Central memory CD8-positive, alpha-beta T cell (primary cell): ENCODE data around the gene SLC18A2.
"Not testable (repeated sequence)": the region's sequence is repeated elsewhere in the genome, so short reads cannot be mapped to it uniquely, and the experiment has no call there.

ENCODE experiments used
- ATAC-seq: fragments of 150-1000 bp; cut with Tn5 transposase; replicated peaks from 2 replicates; pipeline ENCODE4 v1.10.0; 2022; ENCODE audit warnings: mild to moderate bottlenecking, moderate FRiP score, moderate number of reproducible peaks; ENCODE audit not compliant: poor library complexity, severe bottlenecking; ENCODE audit errors: extremely low read depth
- DNase-seq, 2 donors: peaks; one replicate each; pipeline ENCODE4 v3.0.0; 2021; ENCODE audit warnings: low spot score in 2 of 2
- H3K27ac Mint-ChIP-seq: one replicate; pipeline ENCODE4 v1.8.0; 2022; ENCODE audit warnings: low read depth, mild to moderate bottlenecking, moderate library complexity, mixed read lengths
- H3K27me3 Mint-ChIP-seq: one replicate; pipeline ENCODE4 v1.8.0; 2022; ENCODE audit warnings: mixed read lengths
- H3K36me3 Mint-ChIP-seq: one replicate; pipeline ENCODE4 v1.8.0; 2022; ENCODE audit warnings: mild to moderate bottlenecking, moderate library complexity, mixed read lengths; ENCODE audit not compliant: insufficient read depth
- H3K4me1 Mint-ChIP-seq: one replicate; pipeline ENCODE4 v1.8.0; 2022; ENCODE audit warnings: mixed read lengths
- H3K4me3 Mint-ChIP-seq: one replicate; pipeline ENCODE4 v1.8.0; 2022; ENCODE audit warnings: mild to moderate bottlenecking, moderate library complexity, mixed read lengths
- H3K9me3 Mint-ChIP-seq: one replicate; pipeline ENCODE4 v1.8.0; 2022; ENCODE audit warnings: mixed read lengths

The SLC18A2 gene

DNA sequence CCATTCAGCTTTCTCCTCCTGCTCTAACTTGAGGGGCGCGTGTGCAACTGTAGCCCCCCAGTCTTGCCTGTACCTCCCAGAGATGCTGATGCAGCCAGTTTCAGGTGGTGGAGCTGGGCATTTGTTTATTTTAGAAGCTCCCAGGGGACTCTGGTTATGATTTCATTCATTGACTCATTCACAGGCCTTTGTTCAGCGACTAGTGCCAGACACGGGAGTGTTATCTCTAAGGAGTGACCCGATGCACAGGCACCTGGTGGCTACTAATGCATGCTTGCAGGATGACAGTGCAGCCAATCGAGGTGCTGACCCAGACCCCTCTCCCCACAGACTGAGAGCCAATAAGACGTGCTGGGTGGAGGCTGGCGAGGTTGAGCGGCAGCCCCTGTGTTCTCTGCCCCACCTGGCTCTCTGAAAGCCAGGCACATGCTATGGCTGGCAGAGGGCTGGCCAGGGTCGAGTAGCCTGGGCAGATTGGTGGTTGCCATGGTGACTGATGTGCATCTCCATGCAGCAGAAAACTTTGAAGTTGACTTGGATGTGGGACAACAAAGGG, 19.7 kb upstream of the SLC18A2 start:
- no peak for ATAC-seq
- peaks cover 6% of the 10 kb centered on the region for H3K36me3 Mint-ChIP-seq
- no peak overlapping the region for H3K27ac Mint-ChIP-seq
- no peaks in the 10 kb centered on the region for H3K9me3 Mint-ChIP-seq
- H3K4me1 Mint-ChIP-seq: no peaks in the 10 kb centered on the region
- H3K27me3 Mint-ChIP-seq: peaks cover 34% of the 10 kb centered on the region
- DNase-seq: no peak
- no peak overlapping the region for H3K4me3 Mint-ChIP-seq

DNA sequence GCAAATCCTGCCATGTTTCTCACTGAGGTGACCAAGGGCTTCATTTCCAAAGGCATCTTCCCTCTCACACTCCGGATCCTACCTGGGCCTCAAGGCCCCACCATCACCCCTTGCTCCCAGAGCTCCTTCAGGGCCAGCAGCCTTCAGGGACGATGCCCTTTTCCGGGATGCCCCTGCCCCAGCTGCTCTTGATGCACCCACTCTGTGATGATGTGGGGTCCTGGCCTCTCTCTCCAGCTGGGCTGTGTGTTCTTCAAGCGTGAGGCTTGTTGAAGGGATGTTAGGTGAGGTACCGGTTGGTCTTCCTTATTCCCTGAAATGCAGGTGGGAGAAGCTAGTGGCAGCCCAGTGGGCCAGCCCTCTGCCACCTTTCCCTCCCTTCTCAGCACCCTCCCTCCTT, 18.4 kb upstream of the SLC18A2 start:
- H3K36me3 Mint-ChIP-seq: peaks cover 3% of the 10 kb centered on the region
- no peaks in the 10 kb centered on the region for H3K9me3 Mint-ChIP-seq
- H3K27ac Mint-ChIP-seq: no peak overlapping the region
- H3K27me3 Mint-ChIP-seq: peaks cover 45% of the 10 kb centered on the region
- H3K4me1 Mint-ChIP-seq: no peaks in the 10 kb centered on the region
- no peak for DNase-seq
- H3K4me3 Mint-ChIP-seq: no peak overlapping the region
- ATAC-seq: no peak

DNA sequence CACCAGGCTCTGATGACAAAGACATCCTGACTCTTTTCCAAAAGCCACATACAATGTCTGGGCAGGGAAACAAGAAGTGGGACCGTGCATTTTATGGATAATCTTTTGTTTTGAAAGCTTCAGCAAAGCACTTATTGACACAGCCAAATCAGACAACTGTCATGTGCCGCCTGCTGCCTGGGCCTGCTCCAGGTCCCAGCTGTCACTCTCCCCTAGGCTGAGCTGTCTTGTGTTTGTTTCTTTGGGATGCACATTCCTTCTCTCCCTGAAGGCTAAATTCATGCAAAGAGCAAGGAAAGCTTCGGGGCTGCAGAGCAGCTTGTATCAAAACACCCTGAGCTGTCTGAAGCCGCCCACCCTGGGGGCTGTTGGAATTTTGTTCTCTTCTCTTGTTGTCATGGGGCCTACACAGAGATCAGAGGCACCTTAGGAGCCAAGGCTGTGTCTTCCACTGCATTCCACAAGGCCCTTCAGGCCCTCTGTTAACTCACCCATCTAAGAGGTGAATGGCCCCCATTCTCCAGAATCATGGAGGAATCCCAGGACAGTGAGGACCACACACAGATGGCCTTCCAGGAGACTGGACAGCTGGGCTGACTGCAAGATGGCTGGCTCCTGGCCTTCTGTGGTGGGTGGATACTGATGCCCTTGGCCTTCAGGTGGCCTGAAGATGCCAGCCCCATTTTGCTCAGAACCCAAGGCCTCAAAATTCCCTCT, 17.8 kb upstream of the SLC18A2 start:
- no peaks in the 10 kb centered on the region for H3K4me1 Mint-ChIP-seq
- peaks cover 3% of the 10 kb centered on the region for H3K36me3 Mint-ChIP-seq
- ATAC-seq (no peak), DNase-seq (no peak)
- no peaks in the 10 kb centered on the region for H3K9me3 Mint-ChIP-seq
- no peak overlapping the region for H3K27ac Mint-ChIP-seq
- H3K4me3 Mint-ChIP-seq: no peak overlapping the region
- peaks cover 51% of the 10 kb centered on the region for H3K27me3 Mint-ChIP-seq

DNA sequence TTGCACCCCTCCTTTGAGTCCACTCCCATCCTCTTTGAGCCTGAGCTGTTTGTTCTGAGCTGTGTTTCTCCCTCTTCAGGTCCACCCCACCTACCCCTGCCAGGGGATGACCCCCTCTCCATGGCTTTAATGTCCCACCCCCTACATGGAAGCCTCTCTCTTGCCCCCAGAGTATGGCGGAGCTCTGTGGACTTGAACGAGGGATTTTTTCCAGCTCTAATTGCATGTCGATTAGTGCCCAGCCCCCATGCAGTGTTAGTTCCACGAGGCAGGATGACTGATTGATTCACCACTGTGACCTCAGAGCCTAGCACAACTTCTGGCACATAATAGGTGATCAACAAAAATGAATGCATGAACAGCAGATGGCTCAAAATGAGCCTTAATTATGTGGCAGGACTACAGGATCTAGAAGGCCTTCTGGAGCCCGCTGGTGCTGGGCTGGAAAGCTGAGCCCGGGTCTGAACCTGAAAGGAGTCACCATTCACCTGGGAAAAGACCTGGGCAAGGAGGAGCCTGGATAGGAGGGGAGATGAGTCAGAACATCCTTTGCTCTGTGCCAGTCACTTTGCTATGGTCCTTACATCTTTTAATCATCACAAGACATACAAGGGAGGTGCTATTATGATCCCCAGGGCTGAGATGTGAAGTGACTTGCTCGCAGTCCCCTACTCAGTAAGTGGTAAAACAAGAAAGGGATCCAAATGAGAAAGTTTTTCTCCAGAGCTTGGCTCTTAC, 17.1 kb upstream of the SLC18A2 start:
- no peaks in the 10 kb centered on the region for H3K9me3 Mint-ChIP-seq
- no peak for DNase-seq
- H3K27me3 Mint-ChIP-seq: peaks cover 57% of the 10 kb centered on the region
- ATAC-seq: no peak
- peaks cover 2% of the 10 kb centered on the region for H3K36me3 Mint-ChIP-seq
- no peaks in the 10 kb centered on the region for H3K4me1 Mint-ChIP-seq
- H3K27ac Mint-ChIP-seq: no peak overlapping the region
- H3K4me3 Mint-ChIP-seq: no peak overlapping the region

DNA sequence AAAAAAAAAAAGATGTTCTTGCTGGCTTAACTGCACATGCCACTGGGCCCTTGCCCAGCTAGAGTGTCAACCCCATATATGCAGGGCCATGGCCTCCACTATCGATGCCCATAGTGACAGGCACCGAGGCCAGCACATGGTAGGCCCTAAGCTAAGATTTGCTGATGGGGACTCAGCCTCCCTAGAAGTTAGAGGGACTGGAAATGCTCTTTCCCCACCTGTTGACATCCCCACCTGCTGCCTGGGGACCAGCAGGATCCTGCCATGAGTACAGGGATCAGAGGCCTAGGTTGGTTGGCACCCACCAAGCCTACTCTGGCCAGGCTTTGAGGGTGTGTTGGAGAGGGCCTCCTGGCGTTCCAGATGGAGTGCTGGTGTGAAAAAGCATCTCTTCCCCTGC, 16.0 kb upstream of the SLC18A2 start:
- no peaks in the 10 kb centered on the region for H3K9me3 Mint-ChIP-seq
- H3K27ac Mint-ChIP-seq: no peak overlapping the region
- ATAC-seq (no peak), DNase-seq (no peak)
- H3K4me3 Mint-ChIP-seq: no peak overlapping the region
- H3K4me1 Mint-ChIP-seq: no peaks in the 10 kb centered on the region
- no peaks in the 10 kb centered on the region for H3K36me3 Mint-ChIP-seq
- H3K27me3 Mint-ChIP-seq: peaks cover 67% of the 10 kb centered on the region

DNA sequence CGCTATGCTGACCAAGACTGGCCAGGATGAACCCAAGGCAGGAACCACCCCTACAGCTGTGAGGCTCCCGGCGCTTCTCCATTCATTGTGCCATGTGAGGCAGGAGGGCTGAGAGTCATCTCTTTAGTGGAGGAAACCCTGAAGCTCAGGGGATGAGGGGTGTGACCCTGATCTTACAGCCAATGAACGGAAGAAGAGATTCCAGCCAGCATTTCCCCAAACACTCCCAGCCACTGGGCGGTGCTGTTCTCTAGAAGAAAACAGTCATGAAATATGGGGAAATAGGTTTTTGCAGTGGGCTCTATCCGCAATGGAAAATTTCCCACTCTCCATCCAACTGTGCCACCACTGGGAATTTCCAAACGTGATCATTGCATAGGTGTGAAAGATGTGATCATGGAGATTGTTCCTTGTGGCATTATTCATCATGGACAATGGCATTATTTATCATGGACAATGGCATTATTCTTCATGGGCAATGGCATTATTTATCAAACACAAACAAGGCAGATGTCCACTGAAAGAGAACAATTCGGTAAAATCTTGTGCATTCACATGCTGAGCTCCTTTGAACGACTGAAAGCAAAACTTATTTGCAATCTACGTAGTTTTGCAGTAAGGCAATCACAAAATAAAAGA, 14.0 kb upstream of the SLC18A2 start:
- no peaks in the 10 kb centered on the region for H3K36me3 Mint-ChIP-seq
- DNase-seq (no peak), ATAC-seq (no peak)
- H3K4me1 Mint-ChIP-seq: no peaks in the 10 kb centered on the region
- no peak overlapping the region for H3K27ac Mint-ChIP-seq
- no peak overlapping the region for H3K4me3 Mint-ChIP-seq
- H3K9me3 Mint-ChIP-seq: no peaks in the 10 kb centered on the region
- H3K27me3 Mint-ChIP-seq: peaks cover 71% of the 10 kb centered on the region

DNA sequence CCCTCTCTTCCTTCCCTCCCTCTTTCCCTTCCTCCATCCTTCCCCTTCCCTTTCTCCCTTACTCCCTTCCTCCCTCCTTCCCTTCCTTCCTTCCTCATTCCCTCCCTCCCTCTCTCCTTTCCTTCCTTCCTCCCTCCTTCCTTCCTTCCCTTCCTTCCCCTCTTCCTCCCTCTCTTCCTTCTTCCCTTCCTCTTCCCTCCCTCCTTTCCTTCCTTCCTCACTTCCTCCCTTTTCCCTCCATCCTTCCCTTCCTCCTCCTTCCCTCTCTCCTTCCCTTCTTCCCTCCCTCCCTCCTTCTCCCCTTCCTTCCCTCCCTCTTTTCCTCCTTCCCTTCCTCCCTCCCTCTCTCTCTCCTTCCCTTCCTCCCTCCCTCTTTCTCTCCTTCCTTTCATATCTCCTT, 12.7 kb upstream of the SLC18A2 start:
- no peak overlapping the region for H3K27ac Mint-ChIP-seq
- DNase-seq (no peak), ATAC-seq (no peak)
- no peaks in the 10 kb centered on the region for H3K36me3 Mint-ChIP-seq
- no peak overlapping the region for H3K4me3 Mint-ChIP-seq
- no peaks in the 10 kb centered on the region for H3K9me3 Mint-ChIP-seq
- H3K4me1 Mint-ChIP-seq: no peaks in the 10 kb centered on the region
- H3K27me3 Mint-ChIP-seq: peaks cover 75% of the 10 kb centered on the region

DNA sequence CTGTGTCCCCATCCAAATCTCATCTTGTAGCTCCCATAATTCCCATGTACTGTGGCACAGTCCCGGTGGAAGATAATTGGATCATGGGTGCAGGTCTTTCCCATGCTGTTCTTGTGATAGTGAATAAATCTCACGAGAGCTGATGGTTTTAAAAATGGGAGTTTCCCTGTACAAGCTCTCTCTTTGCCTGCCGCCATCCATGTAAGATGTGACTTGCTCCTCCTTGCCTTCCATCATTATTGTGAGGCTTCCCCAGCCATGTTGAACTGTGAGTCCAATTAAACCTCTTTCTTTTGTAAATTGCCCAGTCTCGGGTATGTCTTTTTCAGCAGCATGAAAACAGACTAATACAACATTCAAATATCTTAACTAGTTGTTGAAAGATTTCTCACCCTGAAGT, 10.8 kb upstream of the SLC18A2 start:
- not testable (repeated sequence) for H3K9me3 Mint-ChIP-seq, H3K27ac Mint-ChIP-seq, ATAC-seq, H3K36me3 Mint-ChIP-seq, H3K4me1 Mint-ChIP-seq, DNase-seq, H3K4me3 Mint-ChIP-seq
- H3K27me3 Mint-ChIP-seq: peaks cover 80% of the 10 kb centered on the region

DNA sequence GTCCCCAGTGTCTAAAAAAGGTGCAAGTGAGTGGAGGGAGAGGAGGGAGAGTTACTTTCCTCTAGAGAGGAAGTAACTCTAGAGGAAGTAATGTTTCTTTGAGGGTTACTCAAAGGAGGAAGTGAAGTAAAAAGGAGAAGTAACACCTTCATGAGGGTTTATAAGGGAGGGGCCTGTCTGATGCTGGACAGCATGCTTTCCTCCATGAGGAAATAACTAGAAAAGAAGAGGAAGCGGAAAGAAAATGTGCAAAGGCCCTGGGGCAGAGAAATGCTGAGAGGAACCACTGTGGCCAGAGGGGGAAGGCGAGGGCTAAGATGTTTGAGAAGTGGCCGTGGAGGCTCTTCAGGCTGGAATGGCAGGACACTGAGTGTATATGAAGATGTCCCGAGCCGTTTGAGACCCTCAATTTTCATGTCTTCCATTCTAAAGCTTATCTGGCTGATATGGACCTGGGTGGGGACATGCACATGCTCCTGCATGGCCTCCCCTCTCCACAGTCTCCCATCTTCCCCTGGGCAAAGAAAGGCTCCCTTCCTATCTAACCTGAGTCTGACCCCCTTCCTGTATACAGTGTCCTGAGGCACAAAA, 3.4 kb upstream of the SLC18A2 start:
- ATAC-seq: no peak
- Mint-ChIP-seq H3K27me3 (peaks cover 56% of the 10 kb centered on the region), H3K9me3 (no peaks in the 10 kb centered on the region)

DNA sequence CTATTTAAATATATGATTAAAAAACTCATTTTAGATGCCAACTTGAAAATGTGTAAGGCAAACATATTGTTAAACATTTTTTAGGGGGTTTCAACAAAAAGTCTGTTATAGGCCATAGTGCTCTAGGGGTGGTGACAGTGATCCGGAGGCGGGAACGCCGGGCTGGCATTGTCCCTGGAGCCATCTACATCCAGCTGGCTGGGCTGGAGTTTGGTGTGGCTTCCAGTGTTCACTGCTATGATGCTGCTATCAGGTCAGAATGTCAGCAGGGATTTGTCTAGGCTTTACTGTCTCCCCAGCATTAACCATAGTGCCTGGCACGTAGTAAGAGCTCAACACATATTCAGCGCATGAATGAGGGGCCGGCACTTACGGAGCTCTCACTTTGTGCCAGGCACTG, 1.9 kb upstream of the SLC18A2 start:
- H3K27ac Mint-ChIP-seq: no peak overlapping the region
- peaks cover 61% of the 10 kb centered on the region for H3K27me3 Mint-ChIP-seq
- no peaks in the 10 kb centered on the region for H3K36me3 Mint-ChIP-seq
- no peaks in the 10 kb centered on the region for H3K4me1 Mint-ChIP-seq
- no peak overlapping the region for H3K4me3 Mint-ChIP-seq
- no peaks in the 10 kb centered on the region for H3K9me3 Mint-ChIP-seq
- no peak for DNase-seq
- no peak for ATAC-seq

More for the DNA sequence above, 3.4 kb upstream of the SLC18A2 start:
- DNase-seq: no peak
- Mint-ChIP-seq H3K27ac (no peak overlapping the region), H3K4me1 (no peaks in the 10 kb centered on the region), H3K36me3 (no peaks in the 10 kb centered on the region), H3K4me3 (no peak overlapping the region)

DNA sequence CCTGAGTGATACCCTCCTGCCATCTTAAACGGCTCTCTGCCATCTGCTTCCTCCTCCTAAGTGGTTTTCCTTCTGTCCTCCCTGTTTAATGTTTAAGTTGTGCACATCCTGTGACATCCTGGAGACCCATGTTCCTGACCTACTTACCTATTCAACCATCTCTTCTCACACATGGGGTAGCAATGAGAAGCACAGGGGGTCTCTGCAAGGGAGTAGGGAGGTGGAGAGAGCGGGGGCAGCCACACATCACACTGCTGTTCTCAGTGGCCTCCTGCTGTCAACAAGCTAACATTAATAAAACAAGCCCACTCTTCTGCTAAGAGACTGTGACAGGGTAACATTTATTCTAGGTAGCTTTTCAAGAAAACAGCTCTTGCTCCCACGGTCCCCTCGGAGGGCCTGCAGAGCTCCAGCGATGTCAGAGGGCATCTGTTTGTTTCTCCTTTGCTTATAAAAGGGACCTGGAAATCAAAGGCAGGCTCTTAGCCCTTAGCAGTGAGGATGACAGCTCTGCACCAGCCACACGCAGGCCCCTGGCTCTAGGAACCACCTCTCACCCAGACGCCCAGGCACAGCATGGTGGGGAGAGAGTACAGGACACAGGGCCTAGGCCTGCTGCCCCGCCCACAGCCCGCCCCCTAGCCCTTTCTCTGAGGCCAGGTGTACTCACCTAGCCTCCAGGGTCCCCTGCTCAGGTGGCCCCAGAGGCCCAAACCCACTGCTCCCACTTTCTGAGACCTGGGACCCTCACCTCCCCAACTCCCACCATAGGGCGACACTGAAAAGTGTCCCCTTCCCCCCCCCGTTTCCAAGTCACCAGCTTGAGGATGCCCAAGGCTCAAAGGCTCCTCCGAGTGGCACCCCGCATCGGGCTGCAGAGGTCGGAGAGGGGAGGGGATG, 943 bp upstream of the SLC18A2 start:
- Mint-ChIP-seq H3K27me3 (peaks cover 62% of the 10 kb centered on the region), H3K4me1 (no peaks in the 10 kb centered on the region), H3K9me3 (no peaks in the 10 kb centered on the region)

More for the DNA sequence above, 943 bp upstream of the SLC18A2 start:
- DNase-seq (no peak), ATAC-seq (no peak)
- H3K27ac Mint-ChIP-seq: no peak overlapping the region
- H3K4me3 Mint-ChIP-seq: no peak overlapping the region
- no peaks in the 10 kb centered on the region for H3K36me3 Mint-ChIP-seq
